Panc1 (cell line): ENCODE measurements around the gene CXCR6. TPM values are rescaled to one million over a fixed set of nuclear protein-coding genes. Genes with fewer than 3 reads are reported as not detected.

Experiments
- ATAC-seq: fragments of 200-7000 bp; cut with Tn5 transposase; 2 replicates; pipeline ENCODE4 v1.9.1; 2020; ENCODE audit warnings: mild to moderate bottlenecking, moderate library complexity
- BruUV-seq: library from RNA; stranded (reverse); fragments of 400-500 nt; replicated peaks from 2 replicates; lab custom pipeline; 2021; lab: Mats Ljungman, UMichigan
- CTCF ChIA-PET: fragments of 300-600 bp; sonication (Branson Sonifier 250); formaldehyde crosslinking; loops from one replicate; lab custom pipeline; 2022; ENCODE audit warnings: antibody characterized with exemption; lab: Charles Lee
- POLR2A ChIA-PET: fragments of 300-600 bp; sonication (Branson Sonifier 250); formaldehyde crosslinking; loops from one replicate; lab custom pipeline; 2022; ENCODE audit warnings: antibody characterized with exemption; lab: Charles Lee
- DNase-seq: peaks from one replicate; pipeline ENCODE4 v3.0.0-alpha.2; 2010; ENCODE audit warnings: low read depth, low spot score
- H3K27ac ChIP-seq: 2 replicates; pipeline ENCODE4 v1.5.1; 2011; ENCODE audit warnings: mild to moderate bottlenecking, low read length, inconsistent platforms
- H3K27me3 ChIP-seq: fragments of 200-500 bp; sonication (Bioruptor generic); 2 replicates; pipeline ENCODE4 v1.6.0; 2014; ENCODE audit warnings: low read length, inconsistent platforms; ENCODE audit not compliant: control insufficient read depth, insufficient read depth
- H3K36me3 ChIP-seq: fragments of 200-500 bp; sonication (Bioruptor generic); 2 replicates; pipeline ENCODE4 v1.5.1; 2014; ENCODE audit warnings: inconsistent platforms, mild to moderate bottlenecking, low read length, moderate library complexity; ENCODE audit not compliant: control insufficient read depth, insufficient read depth
- H3K4me1 ChIP-seq: 2 replicates; pipeline ENCODE4 v1.5.1; 2011; ENCODE audit warnings: inconsistent platforms, mild to moderate bottlenecking, low read length, moderate library complexity; ENCODE audit not compliant: control insufficient read depth, insufficient read depth
- H3K4me3 ChIP-seq, 2 experiments: 2 replicates each; pipeline ENCODE4 v1.5.1; 2011 to 2012; ENCODE audit warnings: low read depth in 2 of 2, low read length in 2 of 2, mild to moderate bottlenecking in 2 of 2, inconsistent platforms in 1 of 2, moderate library complexity in 1 of 2
- H3K9me3 ChIP-seq: fragments of 200-500 bp; sonication (Bioruptor generic); 2 replicates; pipeline ENCODE4 v1.5.1; 2014; ENCODE audit warnings: low read depth, mild to moderate bottlenecking, inconsistent platforms, low read length, moderate library complexity; ENCODE audit not compliant: control insufficient read depth, insufficient read depth
- POLR2AphosphoS5 ChIP-seq: IDR thresholded peaks from 2 replicates; pipeline ENCODE4 v1.6.1; 2012; ENCODE audit warnings: mild to moderate bottlenecking, low read depth, low read length, moderate library complexity
- REST ChIP-seq, 2 experiments: IDR thresholded peaks; 2 replicates each; pipeline ENCODE4 v1.6.1; 2011 to 2012; ENCODE audit warnings: low read depth in 2 of 2, control low read depth in 1 of 2, low read length in 1 of 2, mild to moderate bottlenecking in 1 of 2, moderate library complexity in 1 of 2; ENCODE audit not compliant: insufficient read depth in 1 of 2
- SIN3A ChIP-seq: IDR thresholded peaks from 2 replicates; pipeline ENCODE4 v1.6.1; 2012; ENCODE audit warnings: low read depth, mild to moderate bottlenecking, low read length, moderate library complexity, borderline replicate concordance; ENCODE audit not compliant: insufficient read depth
- TCF7L2 ChIP-seq: IDR thresholded peaks from 2 replicates; pipeline ENCODE4 v1.6.1; 2011; ENCODE audit warnings: mild to moderate bottlenecking, low read depth, low read length, inconsistent platforms
- in situ Hi-C: cut with HindIII; loops from 2 replicates; pipeline ENCODE4 v1.10.0; 2016; ENCODE audit warnings: low sequenced_read_pairs, low pct_unique_long_range_greater_than_20kb
- intact Hi-C: fragments of 100-400 bp; cut with micrococcal nuclease; formaldehyde crosslinking; loops from one replicate; pipeline ENCODE4 v1.10.0; 2022; ENCODE audit not compliant: unreplicated experiment
- total RNA-seq: library from RNA; stranded (reverse); gene quantifications from one replicate; pipeline ENCODE4 v1.2.1, GENCODE V29; 2021; ENCODE audit not compliant: unreplicated experiment
- TF ChIP-seq, protein P1 (sequence below): fragments of 450-650 bp; IDR thresholded peaks from 2 replicates; pipeline ENCODE4 v1.5.1; 2017; ENCODE audit warnings: mild to moderate bottlenecking

The CXCR6 gene
- total RNA-seq, 1 experiment from 2014 or later: not detected

GRCh38 chr3:45985532-45986302, 42.5 kb downstream of the CXCR6 start:
- TF ChIP-seq SIN3A: no peak
- TF ChIP-seq, protein P1, sequence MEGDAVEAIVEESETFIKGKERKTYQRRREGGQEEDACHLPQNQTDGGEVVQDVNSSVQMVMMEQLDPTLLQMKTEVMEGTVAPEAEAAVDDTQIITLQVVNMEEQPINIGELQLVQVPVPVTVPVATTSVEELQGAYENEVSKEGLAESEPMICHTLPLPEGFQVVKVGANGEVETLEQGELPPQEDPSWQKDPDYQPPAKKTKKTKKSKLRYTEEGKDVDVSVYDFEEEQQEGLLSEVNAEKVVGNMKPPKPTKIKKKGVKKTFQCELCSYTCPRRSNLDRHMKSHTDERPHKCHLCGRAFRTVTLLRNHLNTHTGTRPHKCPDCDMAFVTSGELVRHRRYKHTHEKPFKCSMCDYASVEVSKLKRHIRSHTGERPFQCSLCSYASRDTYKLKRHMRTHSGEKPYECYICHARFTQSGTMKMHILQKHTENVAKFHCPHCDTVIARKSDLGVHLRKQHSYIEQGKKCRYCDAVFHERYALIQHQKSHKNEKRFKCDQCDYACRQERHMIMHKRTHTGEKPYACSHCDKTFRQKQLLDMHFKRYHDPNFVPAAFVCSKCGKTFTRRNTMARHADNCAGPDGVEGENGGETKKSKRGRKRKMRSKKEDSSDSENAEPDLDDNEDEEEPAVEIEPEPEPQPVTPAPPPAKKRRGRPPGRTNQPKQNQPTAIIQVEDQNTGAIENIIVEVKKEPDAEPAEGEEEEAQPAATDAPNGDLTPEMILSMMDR: no peak
- no peak for TF ChIP-seq POLR2AphosphoS5
- no peak for TF ChIP-seq REST (IDR thresholded peaks at IDR 0.05; ENCODE audit: insufficient read depth in 1 of 2, low read depth in 2 of 2, low read length in 1 of 2)
- no peak for TF ChIP-seq TCF7L2
- ATAC-seq (no peak), DNase-seq (no peak)
- intact Hi-C loops (no loop called here), in situ Hi-C loops (no loop called here)
- peaks cover 4% of the 10 kb centered on the region; the same call in 1 of the 2 replicates for H3K4me1 ChIP-seq
- H3K9me3 ChIP-seq: no peaks in the 10 kb centered on the region
- H3K4me3 ChIP-seq: no peak overlapping the region
- H3K36me3 ChIP-seq: no peaks in the 10 kb centered on the region
- BruUV-seq: no TSS peak
- ChIA-PET POLR2A (no interaction called here), CTCF (no interaction called here)
- no peak overlapping the region for H3K27ac ChIP-seq
- H3K27me3 ChIP-seq: no peaks in the 10 kb centered on the region

DNA sequence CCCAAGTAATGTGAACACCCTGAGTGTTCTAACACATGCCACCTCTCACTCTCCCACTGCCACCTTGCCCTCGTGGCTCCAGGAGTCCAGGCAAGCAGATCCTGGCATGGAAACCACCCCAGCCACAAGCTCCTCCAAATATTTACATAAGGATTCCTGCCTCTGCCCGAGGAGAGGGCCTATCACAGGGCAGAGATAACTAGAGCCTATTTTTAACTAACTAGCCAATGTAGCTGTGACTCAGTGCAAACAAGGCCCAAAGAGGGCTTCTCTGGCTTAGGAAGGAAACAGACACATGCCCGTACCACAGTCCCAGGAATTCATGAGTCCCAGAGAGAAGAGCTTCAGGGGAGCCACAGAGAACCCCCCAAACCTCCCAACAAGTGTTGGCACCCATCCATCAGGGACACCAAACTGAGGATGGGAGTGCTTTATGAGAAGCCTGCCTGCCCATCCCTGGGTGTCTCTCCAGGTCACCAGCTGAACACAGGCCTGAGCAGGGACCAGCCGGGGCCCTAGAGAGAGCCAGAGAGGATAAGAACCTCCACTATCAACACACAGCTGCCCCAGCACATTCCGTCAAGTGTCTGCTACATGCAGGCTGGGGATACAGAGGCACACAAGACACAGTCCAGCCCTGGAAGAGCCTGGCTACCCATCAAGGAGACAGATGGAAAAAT, 43.2 kb downstream of the CXCR6 start:
- peak; percentile 18 for DNase-seq
- H3K36me3 ChIP-seq: no peaks in the 10 kb centered on the region
- TF ChIP-seq, protein P1: no peak
- no peak for TF ChIP-seq REST (IDR thresholded peaks at IDR 0.05; ENCODE audit: insufficient read depth in 1 of 2, low read depth in 2 of 2, low read length in 1 of 2)
- TF ChIP-seq TCF7L2: no peak
- no peak for TF ChIP-seq SIN3A
- TF ChIP-seq POLR2AphosphoS5: no peak
- BruUV-seq: no TSS peak
- no peaks in the 10 kb centered on the region for H3K27me3 ChIP-seq
- POLR2A ChIA-PET: no interaction called here
- ATAC-seq: peak; percentile 63; the same call in 1 of the 2 replicates
- no peak overlapping the region for H3K4me3 ChIP-seq
- no peak overlapping the region for H3K27ac ChIP-seq
- intact Hi-C loops: no loop called here
- CTCF ChIA-PET: no interaction called here
- H3K9me3 ChIP-seq: no peaks in the 10 kb centered on the region
- in situ Hi-C loops: no loop called here
- peaks cover 4% of the 10 kb centered on the region; the same call in 1 of the 2 replicates for H3K4me1 ChIP-seq
